Large intestine (tissue), 3 donors: ENCODE data around the gene MTTP. TPM values are rescaled to one million over a fixed set of nuclear protein-coding genes. Genes with fewer than 3 reads are reported as not detected.

ENCODE experiments used
- DNase-seq, 2 donors: peaks; one replicate each; pipeline versions ENCODE4 v3.0.0 to v3.0.0-alpha.2; 2013
- H3K27ac ChIP-seq: one replicate; pipeline ENCODE4 v1.5.1; 2013; ENCODE audit warnings: low read length
- H3K27me3 ChIP-seq: 2 replicates; pipeline ENCODE4 v1.6.1; 2013; ENCODE audit warnings: low read length; ENCODE audit not compliant: control insufficient read depth, insufficient read depth
- H3K36me3 ChIP-seq: 2 replicates; pipeline ENCODE4 v1.6.1; 2013; ENCODE audit warnings: low read length; ENCODE audit not compliant: control insufficient read depth, insufficient read depth
- H3K4me1 ChIP-seq: one replicate; pipeline ENCODE4 v1.6.1; 2013; ENCODE audit warnings: low read length; ENCODE audit not compliant: control insufficient read depth, insufficient read depth
- H3K4me3 ChIP-seq: one replicate; pipeline ENCODE4 v1.5.1; 2013; ENCODE audit warnings: low read length
- H3K9me3 ChIP-seq: one replicate; pipeline ENCODE4 v1.6.1; 2013; ENCODE audit warnings: mild to moderate bottlenecking, low read depth, low read length, moderate library complexity; ENCODE audit not compliant: control insufficient read depth
- WGBS: methylation state at CpG from one replicate; pipeline ENCODE4 v1.1.5; 2013; ENCODE audit warnings: low lambda C conversion rate; ENCODE audit not compliant: insufficient coverage; 5-methylcytosine and 5-hydroxymethylcytosine counted together
- polyA plus RNA-seq: library from polyadenylated mRNA; unstranded; fragments of 120-200 nt; gene quantifications from one replicate; pipeline ENCODE4 v1.2.1, GENCODE V29; 2013

The MTTP gene
- polyA plus RNA-seq, 1 donor = 459 TPM

DNA sequence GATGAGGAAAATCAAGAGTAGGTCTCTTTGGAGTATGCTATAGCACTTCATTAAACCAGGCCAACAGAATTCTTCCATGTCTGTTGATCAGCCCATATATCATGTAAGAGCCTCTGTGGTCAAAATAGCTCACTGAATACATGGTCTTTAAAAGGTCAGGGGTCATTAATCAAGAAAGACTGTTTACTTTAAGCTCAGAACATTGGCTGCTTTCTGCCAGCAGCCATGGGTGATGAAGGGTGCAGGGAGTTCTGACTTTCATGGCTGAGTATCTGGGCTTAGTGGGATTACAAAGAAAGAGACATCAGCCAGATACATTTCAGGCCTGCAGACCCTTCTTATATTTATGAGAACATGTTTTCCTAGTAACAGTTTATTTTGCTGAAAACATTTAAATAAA, 90.1 kb downstream of the MTTP start:
- H3K4me3 ChIP-seq = no peak overlapping the region
- no peaks in the 10 kb centered on the region for H3K9me3 ChIP-seq
- H3K27ac ChIP-seq = no peak overlapping the region
- no peaks in the 10 kb centered on the region for H3K36me3 ChIP-seq
- H3K27me3 ChIP-seq = no peaks in the 10 kb centered on the region
- no peak for DNase-seq
- H3K4me1 ChIP-seq = no peaks in the 10 kb centered on the region

DNA sequence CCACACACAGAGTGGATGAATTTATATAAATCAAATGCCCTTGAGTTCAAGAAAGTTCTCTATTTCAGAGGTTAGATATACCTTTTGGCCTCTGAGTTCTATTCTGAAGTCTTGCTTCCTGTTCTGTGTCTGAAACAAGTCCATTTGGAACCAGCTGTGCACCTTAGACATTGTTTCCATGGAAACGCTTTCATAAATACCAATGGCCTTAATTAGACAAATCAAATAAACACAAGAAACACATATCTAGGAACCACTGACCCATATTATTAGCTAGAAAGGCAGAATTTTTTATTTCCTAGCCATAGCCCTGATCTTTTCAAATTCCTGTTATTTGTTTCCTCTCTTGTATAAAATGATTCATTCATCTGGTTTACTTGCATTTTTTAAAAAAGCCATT, 91.4 kb downstream of the MTTP start:
- DNase-seq = no peak
- Histone ChIP-seq H3K9me3 (no peaks in the 10 kb centered on the region), H3K36me3 (no peaks in the 10 kb centered on the region), H3K27ac (no peak overlapping the region), H3K27me3 (no peaks in the 10 kb centered on the region), H3K4me1 (no peaks in the 10 kb centered on the region), H3K4me3 (no peak overlapping the region)
- WGBS = 60% methylated on average over 1 of the region's 1 CpG

DNA sequence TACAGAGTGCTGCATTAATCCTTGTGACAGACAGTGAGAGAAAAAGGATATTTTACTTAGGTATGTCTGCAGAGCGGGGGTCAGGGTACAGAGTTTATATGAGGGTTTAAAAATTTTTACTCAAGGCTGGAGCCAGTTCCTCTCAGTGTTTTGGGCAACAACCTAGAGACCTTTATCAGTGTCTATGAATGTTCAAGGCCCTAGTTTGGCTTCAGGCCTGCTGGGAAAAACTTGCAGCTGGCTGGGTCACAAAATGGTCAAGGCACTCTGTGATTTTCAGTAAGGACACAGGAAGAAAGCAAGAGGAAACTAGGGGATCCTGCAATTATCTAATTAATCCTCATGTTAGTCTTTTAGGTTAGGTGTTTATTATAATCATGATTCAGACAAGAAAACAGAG, 93.8 kb downstream of the MTTP start:
- no peak for DNase-seq
- Histone ChIP-seq H3K4me3 (no peak overlapping the region), H3K27me3 (no peaks in the 10 kb centered on the region), H3K9me3 (peaks cover 1% of the 10 kb centered on the region), H3K4me1 (no peaks in the 10 kb centered on the region), H3K27ac (no peak overlapping the region), H3K36me3 (no peaks in the 10 kb centered on the region)
- WGBS = 80% methylated on average over 1 of the region's 1 CpG

DNA sequence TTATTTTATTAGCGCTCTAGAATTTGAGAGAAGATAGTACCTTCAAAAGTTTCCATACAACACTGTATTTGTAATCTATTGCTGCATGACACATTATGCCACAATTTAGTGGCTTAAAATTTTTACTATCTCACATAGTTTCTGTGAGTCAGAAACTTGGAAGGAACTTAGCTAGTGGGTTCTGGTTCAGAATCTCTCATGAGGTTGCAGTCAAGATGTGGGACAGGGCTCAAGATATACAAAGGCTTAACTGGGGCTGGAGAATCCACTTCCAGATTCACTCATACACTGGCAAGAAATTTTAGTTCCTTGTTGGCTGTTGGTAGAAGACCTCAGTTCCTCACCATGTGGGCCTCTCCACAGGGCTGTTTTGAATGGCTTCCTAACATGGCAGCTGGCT, 94.5 kb downstream of the MTTP start:
- no peaks in the 10 kb centered on the region for H3K36me3 ChIP-seq
- H3K4me3 ChIP-seq = no peak overlapping the region
- H3K27me3 ChIP-seq = no peaks in the 10 kb centered on the region
- no peak overlapping the region for H3K27ac ChIP-seq
- peaks cover 4% of the 10 kb centered on the region for H3K9me3 ChIP-seq
- H3K4me1 ChIP-seq = no peaks in the 10 kb centered on the region
- no peak for DNase-seq
- WGBS = 100% methylated on average over 1 of the region's 1 CpG

DNA sequence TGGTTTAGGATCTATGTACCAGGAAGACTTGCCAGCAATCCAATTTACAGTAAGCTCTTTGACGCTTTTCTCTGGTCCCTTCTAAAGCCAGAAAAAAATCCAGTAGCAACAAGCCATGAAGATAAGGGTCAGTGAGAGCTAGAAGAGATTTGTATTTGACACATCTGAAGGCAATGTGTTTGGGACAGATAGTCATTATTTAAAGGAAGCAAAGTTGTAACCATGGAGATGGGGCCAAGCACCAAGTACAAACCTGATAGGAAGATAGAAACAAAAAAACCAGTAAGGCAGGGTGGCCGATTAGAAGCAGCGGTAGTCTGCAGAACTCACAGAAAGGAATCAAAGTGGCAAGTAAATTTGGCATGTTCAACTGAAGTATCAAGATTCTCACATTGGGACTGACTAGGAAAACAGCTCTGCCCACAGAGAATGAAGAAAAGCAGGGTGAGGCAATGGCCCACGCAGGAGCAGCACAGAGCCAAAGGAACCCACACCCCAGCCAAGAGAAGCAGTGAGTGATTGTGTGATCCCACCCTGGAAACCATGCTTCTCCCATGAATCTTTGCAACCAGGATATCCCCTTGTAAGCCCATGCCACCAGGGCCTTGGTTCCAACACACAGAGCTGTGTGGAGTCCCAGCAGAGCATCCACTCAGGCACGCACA, 95.9 kb downstream of the MTTP start:
- DNase-seq = no peak
- Histone ChIP-seq H3K27me3 (no peaks in the 10 kb centered on the region), H3K27ac (no peak overlapping the region), H3K36me3 (no peaks in the 10 kb centered on the region), H3K4me1 (no peaks in the 10 kb centered on the region), H3K9me3 (peaks cover 4% of the 10 kb centered on the region), H3K4me3 (no peak overlapping the region)
- WGBS = no CpG with 5 or more reads among the region's 5 CpGs

Other genes with a start within 250 kb of the MTTP start
- 40.5 TPM for gene ADH1C, start 222.1 kb upstream of the MTTP start, polyA plus RNA-seq
- not detected for gene ADH7, start 139.5 kb upstream of the MTTP start, polyA plus RNA-seq
- 0.03 TPM for gene C4orf17, start 63.8 kb upstream of the MTTP start, polyA plus RNA-seq
- gene TRMT10A, start 10.8 kb upstream of the MTTP start, polyA plus RNA-seq = 9.4 TPM
- gene C4orf54, start 83.0 kb downstream of the MTTP start, polyA plus RNA-seq = 0.18 TPM
- gene DAPP1, start 242.0 kb downstream of the MTTP start, polyA plus RNA-seq = 2.2 TPM